ENCODE results near the gene ATP9A.
"Not testable (repeated sequence)": the region's sequence is repeated elsewhere in the genome, so short reads cannot be mapped to it uniquely, and the experiment has no call there.

ATP9A gene

DNA sequence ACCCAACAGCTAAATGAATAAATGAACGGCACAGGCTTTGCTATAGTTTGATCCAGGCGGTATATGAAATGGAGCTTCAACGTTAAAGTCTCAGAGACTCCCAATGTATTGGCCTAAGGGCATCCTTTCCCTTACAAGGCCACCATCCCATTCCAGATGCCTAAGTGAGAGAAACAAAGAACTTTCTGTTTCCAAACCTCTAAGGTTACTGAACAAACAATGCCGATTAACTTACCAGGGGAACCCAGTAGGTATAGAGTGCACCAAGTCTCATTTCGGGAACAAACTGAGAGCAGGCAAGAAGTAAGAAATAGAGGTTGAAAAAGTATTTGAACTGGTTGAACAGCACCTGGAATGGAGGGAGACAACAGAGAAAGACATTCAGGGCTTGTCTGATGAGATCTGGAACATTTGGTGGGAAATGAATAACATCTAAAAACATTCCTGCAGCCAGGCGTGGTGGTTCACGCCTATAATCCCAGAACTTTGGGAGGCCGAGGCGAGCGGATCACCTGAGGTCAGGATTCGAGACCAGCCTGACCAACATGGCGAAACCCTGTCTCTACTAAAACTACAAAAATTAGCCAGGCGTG, 42.5 kb downstream of the ATP9A start:
- DNase-seq = no peak

DNA sequence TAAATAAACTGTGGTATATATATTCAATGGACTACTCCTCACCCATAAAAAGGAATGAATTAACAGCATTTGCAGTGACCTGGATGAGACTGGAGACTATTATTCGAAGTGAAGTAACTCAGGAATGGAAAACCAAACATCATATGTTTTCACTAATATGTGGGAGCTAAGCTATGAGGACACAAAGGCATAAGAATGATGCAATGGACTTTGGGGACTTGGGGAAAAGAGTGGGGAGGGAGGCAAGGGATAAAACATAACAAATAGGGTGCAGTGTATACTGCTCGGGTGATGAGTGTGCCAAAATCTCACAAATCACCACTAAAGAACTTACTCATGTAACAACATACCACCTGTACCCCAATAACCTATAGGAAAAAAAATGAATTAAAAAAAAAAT, 45.2 kb downstream of the ATP9A start:
- not testable (repeated sequence) for DNase-seq

DNA sequence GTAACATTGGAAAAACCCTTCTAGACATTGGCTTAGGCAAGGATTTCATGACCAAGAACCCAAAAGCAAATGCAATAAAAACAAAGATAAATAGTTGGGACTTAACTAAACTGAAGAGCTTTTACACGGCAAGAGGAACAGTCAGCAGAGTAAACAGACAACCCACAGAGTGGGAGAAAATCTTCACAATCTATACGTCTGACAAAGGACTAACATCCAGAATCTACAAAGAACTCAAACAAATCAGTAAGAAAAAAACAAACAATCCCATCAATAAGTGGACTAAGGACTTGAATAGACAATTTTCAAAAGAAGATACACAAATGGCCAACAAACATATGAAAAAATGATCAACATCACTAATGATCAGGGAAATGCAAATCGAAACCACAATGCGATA, 45.9 kb downstream of the ATP9A start:
- DNase-seq = not testable (repeated sequence)

DNA sequence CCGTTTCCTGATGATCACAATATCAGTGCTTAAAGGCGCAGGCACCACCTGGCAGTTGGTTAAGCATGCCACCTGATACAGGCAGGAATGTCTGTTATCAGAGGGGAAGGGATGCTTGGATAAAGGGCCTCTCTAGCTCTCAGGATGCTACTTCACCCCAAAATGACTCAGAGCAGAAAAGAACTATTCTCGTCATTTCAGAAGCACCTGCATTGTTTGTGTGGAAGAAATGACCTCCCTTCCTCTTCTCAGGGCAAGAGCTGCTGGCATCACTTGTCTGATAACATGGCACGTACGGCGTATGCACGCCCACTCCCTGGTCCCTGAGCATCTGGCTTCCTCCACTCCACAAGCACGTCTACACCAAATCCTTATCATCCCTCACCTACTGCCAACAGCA, 47.3 kb downstream of the ATP9A start:
- no peak for DNase-seq

DNA sequence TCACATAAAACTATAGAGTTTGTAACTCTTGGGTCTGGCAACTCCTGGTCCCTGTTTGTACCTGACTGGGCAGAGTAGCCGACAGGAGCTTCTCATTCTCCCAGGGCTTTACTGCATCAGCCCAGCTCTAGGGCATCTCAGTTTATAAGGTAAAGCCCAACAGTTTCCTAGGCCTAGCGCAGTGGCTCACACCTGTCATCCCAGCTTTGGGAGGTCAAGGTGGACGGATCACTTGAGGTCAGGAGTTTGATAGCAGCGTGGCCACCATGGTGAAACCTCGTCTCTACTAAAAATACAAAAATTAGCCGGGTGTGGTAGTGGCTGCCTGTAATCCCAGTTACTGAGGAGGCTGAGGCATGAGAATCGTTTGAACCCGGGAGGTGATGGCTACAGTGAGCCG, 47.8 kb downstream of the ATP9A start:
- DNase-seq = no peak

GRCh38 chr20:51715856-51716185, 52.4 kb downstream of the ATP9A start:
- no peak for DNase-seq

DNA sequence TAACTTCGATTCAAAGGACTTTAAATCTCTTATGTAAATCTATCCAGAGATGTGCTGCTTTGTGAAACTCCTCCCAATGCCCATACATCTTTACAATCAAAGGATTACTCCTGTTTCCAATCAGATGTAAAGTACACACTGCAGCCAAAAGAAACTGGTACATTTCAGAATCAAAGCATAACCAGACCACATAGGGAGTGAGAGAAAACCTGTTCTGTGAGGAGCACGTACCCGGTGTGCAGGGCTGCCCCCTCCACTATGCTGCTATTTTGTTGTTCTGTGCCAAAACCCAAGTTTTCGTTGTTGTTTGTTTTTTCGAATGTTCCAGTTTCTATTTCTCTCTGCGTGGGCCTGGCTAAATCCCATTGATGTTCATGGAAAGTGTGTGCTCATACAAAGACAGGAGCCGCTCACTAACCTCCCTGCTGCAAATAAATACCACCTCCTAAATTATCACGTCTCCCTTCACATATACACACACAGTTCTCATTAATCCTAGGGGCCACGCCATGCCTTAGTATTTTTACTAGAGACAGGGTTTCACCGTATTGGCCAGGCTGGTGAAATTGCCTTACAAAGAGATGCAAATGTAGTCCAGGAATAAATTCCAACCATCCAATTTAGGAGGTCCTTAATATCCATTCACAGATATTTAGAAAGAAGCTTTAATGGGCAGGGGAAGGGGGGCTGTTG, 52.9 kb downstream of the ATP9A start:
- no peak for DNase-seq

- DNase-seq = no peak
Observed at GRCh38 chr20:51713213-51713598, 55.0 kb downstream of the ATP9A start.

GRCh38 chr20:51712501-51713212, 55.5 kb downstream of the ATP9A start:
- no peak for DNase-seq

DNA sequence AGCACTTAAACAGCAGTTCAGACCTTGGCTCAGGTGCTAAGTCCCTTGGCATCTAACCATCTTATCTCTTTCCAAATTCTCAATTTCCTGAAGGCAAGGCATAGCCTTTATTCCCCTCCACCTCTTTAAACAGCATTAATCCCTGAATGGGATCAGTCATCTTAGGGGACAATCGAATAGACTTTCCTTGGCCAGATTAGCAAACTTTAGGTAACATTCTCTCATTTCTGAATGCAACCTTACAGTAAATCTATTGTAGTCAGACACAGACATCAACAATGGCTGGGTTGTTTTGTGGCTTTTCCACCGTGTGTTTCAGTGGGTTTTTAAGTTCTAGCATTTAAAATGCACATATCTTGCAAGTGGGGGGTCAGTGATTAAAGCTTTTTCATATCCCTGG, 56.8 kb downstream of the ATP9A start:
- DNase-seq = no peak

GRCh38 chr20:51710361-51710894, 57.8 kb downstream of the ATP9A start:
- no peak for DNase-seq

- no peak for DNase-seq
Observed at GRCh38 chr20:51705400-51705799, 62.8 kb downstream of the ATP9A start.

- DNase-seq = no peak
Observed at GRCh38 chr20:51703400-51704287, 64.5 kb downstream of the ATP9A start.

- no peak for DNase-seq
Observed at GRCh38 chr20:51702556-51702955, 65.6 kb downstream of the ATP9A start.

DNA sequence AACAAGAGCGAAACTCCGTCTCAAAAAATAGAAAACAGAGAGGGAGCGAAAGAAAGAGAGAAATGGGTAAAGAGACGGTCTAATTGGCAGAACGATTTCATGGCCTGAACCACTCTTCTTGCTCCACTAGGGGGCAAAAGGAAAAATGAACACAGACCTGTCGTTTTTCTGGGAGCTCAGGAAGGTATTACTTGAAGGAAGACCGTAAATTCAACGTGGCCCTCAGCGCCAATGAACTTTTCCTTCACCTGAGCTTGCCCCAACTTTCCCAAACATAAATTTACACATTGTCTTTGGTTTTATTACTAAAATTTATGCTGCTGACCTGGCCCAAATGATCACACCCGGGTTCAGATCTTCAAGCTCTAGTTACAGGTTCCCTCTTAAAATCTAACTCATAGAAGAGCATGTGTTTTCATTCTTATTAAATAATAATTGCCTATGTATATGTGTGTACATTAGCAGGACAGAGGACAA, 67.3 kb downstream of the ATP9A start:
- no peak for DNase-seq

- no peak for DNase-seq
Observed at GRCh38 chr20:51698252-51698651, 69.9 kb downstream of the ATP9A start.

- DNase-seq = no peak
Observed at GRCh38 chr20:51697096-51697826, 70.9 kb downstream of the ATP9A start.

DNA sequence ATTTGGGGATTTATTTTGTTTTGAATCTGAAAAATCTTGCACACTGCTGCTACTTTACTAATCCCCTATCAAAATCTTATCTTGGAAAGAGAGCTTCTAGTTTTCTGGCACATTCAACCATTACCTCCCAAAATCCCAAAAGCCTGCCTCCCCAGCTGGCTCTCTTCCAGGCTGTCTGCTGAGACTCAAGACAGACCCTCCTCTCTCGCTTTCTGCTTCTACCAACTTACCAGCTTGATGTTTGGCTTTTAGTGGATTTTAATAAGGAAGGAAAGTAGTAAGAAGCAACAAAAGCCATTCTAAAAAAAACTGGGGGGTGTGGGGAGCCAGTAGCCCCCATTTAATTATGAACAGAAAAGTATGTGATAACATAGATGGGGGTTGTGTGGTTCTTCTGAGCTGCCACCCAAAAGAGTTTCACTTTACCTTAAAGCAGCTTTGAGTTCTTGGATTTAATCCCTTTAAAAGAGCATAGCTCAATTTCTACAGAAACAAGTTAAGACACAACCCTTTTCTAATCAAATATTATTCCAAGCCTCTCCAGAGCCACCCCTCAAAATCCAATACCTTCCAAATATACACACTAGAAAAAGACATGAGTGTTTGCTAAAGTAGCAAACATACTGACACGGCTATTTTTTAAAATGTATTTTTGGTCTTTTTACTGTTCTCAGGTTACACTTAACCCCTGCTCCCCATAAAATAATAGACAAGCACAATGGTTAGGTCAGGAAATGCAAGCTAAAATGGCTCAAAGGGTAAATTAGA, 71.7 kb downstream of the ATP9A start:
- DNase-seq = no peak

DNA sequence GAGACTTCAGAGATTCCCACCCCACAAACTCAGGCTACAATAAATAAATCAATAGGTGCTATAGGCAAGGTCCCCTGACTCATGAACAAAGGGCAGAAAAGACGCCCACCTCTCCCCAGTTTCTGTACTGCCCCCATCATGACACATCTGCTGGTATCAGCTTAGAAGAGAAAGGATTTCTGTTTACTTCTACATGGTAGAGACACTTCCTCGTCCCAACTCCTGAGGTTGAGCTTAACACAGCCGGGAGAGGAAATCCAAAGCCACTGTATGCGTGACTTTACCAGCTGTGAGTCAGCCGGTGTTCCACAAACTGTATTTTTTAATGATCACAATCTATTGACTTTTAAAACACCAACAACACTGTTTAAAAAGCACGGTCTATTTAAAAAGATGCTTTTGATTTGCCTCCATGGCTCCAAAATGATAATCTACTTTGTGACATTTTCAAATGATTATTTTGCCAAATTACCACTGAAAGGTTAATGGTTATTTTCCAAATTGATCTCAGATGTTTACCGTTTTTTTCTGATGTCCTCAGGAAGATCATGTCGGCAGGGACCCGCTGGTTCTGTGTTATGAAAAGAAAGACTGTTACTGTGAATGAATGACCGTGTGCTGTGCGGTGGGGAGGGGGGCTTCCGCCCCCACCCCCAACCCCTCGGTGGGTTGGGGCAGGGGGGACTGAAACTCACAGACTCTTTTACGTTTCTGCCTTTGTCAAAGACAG, 72.5 kb downstream of the ATP9A start:
- DNase-seq = no peak

DNA sequence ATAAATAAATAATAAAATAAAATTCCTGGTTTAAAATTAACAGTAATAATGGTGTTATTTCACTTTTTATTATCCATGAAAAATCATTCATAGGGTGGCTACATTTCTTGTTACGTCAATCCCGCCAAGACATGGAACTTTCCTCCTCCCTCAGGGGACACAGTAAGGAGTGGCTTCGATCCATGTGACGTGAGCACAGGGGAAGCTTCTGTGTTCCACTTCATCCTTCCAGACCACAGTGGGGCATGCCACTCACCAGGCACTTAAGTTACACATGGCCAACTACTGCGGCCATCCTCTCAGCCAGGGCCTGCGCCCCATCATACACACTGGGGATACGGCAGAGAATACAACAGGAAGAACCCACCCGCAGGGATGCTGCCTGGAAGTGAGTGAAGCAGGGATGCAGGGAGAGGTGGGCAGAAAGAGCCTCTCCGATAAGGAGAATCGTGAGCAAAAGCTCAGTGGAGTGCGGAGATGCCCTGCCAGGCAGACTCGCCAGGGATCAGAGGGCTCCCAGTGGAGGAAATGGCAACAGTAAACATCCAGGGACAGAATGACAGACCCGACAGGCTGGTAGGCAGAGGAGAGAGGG, 75.3 kb downstream of the ATP9A start:
- DNase-seq = no peak

Data from NCI-H510A (cell line).